ENCODE measurements around the gene SDK1. TPM values are rescaled to one million over a fixed set of nuclear protein-coding genes. Genes with fewer than 3 reads are reported as not detected.

SDK1 gene
- total and polyA plus RNA-seq, 12 donors = 1.0 to 5.3 (median 3.2) TPM

- H3K27me3 ChIP-seq = no peaks in the 10 kb centered on the region
- ATAC-seq (no peak), DNase-seq (no peak)
- peaks cover 0 to 5% (median 0%) of the 10 kb centered on the region in 9 donors for H3K4me1 ChIP-seq
- no peaks in the 10 kb centered on the region for H3K36me3 ChIP-seq
- intact Hi-C loops (cut with DNase I) = no loop called here
- 81 to 86% methylated on average over 10 of the region's 10 CpGs for WGBS, 2 donors
- no peak overlapping the region for H3K4me3 ChIP-seq
- TF ChIP-seq, protein P1, sequence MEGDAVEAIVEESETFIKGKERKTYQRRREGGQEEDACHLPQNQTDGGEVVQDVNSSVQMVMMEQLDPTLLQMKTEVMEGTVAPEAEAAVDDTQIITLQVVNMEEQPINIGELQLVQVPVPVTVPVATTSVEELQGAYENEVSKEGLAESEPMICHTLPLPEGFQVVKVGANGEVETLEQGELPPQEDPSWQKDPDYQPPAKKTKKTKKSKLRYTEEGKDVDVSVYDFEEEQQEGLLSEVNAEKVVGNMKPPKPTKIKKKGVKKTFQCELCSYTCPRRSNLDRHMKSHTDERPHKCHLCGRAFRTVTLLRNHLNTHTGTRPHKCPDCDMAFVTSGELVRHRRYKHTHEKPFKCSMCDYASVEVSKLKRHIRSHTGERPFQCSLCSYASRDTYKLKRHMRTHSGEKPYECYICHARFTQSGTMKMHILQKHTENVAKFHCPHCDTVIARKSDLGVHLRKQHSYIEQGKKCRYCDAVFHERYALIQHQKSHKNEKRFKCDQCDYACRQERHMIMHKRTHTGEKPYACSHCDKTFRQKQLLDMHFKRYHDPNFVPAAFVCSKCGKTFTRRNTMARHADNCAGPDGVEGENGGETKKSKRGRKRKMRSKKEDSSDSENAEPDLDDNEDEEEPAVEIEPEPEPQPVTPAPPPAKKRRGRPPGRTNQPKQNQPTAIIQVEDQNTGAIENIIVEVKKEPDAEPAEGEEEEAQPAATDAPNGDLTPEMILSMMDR (IDR thresholded peaks at IDR 0.05) = no peak
- no peaks in the 10 kb centered on the region for H3K9me3 ChIP-seq
- no peak overlapping the region for H3K27ac ChIP-seq
These were observed 20.0 kb upstream of the SDK1 start for GRCh38 chr7:3280946-3281656.

DNA sequence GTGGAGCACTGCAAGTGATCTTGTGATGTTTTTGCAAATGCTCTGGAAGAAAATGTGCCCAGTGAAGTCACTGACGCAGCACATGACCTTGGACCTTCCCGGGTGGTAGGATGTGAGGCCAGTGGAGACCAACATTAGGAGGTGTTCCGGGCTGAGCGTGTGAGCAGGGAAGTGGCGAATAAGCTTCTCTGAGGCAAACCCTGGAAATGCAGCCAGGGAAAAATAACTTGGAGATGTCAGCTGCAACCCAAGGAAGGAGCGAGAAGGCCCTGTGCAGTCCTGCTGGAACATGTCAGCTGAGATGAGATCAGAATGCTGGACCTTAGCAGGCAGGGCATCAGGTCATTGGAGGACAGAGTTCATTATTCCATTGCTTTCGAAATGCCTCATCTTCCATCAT is 18.6 kb upstream of the SDK1 start:
- Histone ChIP-seq H3K4me3 (no peak overlapping the region), H3K4me1 (peaks cover 0 to 5% (median 0%) of the 10 kb centered on the region in 9 donors), H3K27me3 (no peaks in the 10 kb centered on the region), H3K9me3 (peaks cover 0 to under 1% (median 0%) of the 10 kb centered on the region in 11 donors), H3K27ac (no peak overlapping the region), H3K36me3 (no peaks in the 10 kb centered on the region)
- ATAC-seq (peak; percentile 33 to 85 (median 68)), DNase-seq (peak in 1 of 2 donors; percentile 21)
- TF ChIP-seq, protein P1 (IDR thresholded peaks at IDR 0.05) = no peak
- WGBS, 2 donors = 70 to 71% methylated on average over 7 of the region's 7 CpGs
- intact Hi-C loops (cut with DNase I) = no loop called here

DNA sequence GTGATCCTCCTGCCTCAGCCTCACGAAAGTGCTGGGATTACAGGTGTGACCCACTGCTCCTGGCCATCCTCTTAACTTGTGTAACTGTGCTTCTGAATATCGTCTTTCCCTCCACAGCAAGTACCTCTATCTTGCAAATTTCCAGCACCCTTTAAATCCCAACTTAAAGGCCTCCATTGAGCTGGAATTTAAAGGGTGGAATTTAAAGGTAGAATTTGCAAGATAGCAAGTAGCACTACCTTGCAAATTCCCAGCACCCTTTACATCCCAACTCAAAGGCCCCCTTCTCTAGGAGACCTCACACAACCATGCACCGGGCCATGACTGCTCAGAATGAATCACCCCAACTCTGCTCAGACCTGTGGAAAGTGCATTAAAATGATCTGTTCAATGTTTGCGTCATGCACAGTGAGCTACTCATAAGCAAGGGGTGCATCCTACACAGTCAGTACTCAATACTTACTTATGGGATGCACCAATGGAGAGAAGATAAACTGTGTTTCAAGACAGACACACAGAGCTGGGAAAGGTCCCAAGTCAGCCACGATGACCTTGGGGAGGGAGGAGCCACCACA is 17.8 kb upstream of the SDK1 start:
- Histone ChIP-seq H3K4me1 (peaks cover 0 to 5% (median 0%) of the 10 kb centered on the region in 9 donors), H3K36me3 (no peaks in the 10 kb centered on the region), H3K27ac (no peak overlapping the region), H3K4me3 (no peak overlapping the region), H3K9me3 (peaks cover 0 to 6% (median 0%) of the 10 kb centered on the region in 11 donors), H3K27me3 (no peaks in the 10 kb centered on the region)
- ATAC-seq = no peak
- 67 to 78% methylated on average over 5 of the region's 5 CpGs for WGBS, 2 donors
- TF ChIP-seq, protein P1 (IDR thresholded peaks at IDR 0.05) = no peak
- no peak for DNase-seq
- intact Hi-C loops (cut with DNase I) = no loop called here

DNA sequence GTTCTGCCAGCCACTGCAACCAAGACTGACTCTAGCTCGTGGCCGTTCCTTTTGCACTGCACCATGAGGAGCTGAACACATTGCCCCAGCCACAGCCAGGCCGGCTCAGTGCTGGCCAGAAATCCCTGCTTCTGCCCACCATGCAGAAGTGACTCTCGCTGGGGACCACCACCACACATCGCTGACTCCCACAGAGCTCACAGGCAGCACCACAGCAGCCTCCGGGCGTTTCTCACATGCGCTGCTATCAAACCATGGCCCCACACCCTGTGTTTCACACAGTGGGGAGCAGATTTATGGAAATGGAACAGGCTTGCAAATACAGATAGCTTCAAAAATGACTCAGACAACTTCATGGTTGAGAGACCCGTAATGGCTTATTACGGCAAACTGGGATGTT is 15.4 kb upstream of the SDK1 start:
- no peak overlapping the region for H3K4me3 ChIP-seq
- ATAC-seq = no peak
- H3K9me3 ChIP-seq = peaks cover 0 to 15% (median 4%) of the 10 kb centered on the region in 11 donors
- intact Hi-C loops (cut with DNase I) = no loop called here
- H3K36me3 ChIP-seq = no peaks in the 10 kb centered on the region
- no peaks in the 10 kb centered on the region for H3K27me3 ChIP-seq
- no peak for DNase-seq
- H3K27ac ChIP-seq = no peak overlapping the region
- TF ChIP-seq, protein P1 (IDR thresholded peaks at IDR 0.05) = no peak
- peaks cover 0 to 1% (median 0%) of the 10 kb centered on the region in 9 donors for H3K4me1 ChIP-seq
- whole genome bisulfite sequencing, 2 donors = 74 to 77% methylated on average over 10 of the region's 10 CpGs

All from heart right ventricle (tissue), 16 donors.